Measurements from ENCODE around the gene SNX6.

DNA sequence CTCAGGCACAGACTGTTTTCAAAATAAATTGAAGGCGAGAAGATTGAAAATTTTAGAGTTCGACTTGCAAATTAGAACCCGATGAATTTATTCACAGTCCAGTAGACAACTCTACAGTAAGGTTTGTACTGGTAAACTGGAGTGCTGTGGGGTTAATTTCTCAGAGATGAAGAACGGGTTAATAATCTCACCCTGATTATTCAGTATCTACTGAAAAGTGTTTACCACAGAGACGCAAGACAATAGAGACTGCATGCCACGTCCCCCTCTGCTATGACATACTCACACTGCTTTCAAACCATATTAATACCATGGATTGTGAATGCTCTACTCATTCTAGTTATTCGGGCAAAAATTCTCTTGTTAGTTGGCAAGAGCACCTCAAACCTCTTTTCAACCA is 48.4 kb upstream of the SNX6 start:
- TF ChIP-seq, protein P1, sequence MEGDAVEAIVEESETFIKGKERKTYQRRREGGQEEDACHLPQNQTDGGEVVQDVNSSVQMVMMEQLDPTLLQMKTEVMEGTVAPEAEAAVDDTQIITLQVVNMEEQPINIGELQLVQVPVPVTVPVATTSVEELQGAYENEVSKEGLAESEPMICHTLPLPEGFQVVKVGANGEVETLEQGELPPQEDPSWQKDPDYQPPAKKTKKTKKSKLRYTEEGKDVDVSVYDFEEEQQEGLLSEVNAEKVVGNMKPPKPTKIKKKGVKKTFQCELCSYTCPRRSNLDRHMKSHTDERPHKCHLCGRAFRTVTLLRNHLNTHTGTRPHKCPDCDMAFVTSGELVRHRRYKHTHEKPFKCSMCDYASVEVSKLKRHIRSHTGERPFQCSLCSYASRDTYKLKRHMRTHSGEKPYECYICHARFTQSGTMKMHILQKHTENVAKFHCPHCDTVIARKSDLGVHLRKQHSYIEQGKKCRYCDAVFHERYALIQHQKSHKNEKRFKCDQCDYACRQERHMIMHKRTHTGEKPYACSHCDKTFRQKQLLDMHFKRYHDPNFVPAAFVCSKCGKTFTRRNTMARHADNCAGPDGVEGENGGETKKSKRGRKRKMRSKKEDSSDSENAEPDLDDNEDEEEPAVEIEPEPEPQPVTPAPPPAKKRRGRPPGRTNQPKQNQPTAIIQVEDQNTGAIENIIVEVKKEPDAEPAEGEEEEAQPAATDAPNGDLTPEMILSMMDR (IDR thresholded peaks at IDR 0.05) = no peak
- no peak for TF ChIP-seq POLR2A (IDR thresholded peaks at IDR 0.05)

Measured in tibial nerve (tissue), 3 donors.